ENCODE data around the gene CHD3.

DNA sequence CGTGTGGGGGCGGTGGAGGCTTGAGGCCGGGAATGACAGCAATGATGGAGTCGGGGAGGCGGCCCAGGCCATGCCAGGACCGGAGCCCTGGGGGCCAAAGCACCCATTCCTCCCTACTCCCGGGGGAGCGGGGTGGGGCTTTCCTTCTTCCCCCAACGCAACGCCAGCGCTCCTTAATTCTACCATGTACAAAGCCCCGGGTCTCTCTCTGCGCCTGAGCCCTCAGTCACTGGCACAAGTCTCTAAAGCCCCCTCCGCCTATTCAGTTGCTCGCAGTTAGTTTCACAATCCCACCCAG, 27.7 kb downstream of the CHD3 start:
- no peak for TF ChIP-seq CTCF (IDR thresholded peaks at IDR 0.05; ENCODE audit: low read length)
- no peak for TF ChIP-seq EZH2 (IDR thresholded peaks at IDR 0.05; ENCODE audit: borderline replicate concordance, low read length)

All from OCI-LY1 (cell line).